Erythroblast (primary cell): ENCODE results near the gene OVCA2.

Experiments
- GATA1 ChIP-seq: IDR thresholded peaks from 2 replicates; pipeline ENCODE4 v1.6.1; 2011; ENCODE audit warnings: low read depth, mild to moderate bottlenecking, control low read depth, low read length, moderate library complexity
- POLR2A ChIP-seq: IDR thresholded peaks from 2 replicates; pipeline ENCODE4 v1.6.1; 2011; ENCODE audit warnings: mild to moderate bottlenecking, low read length

- TF ChIP-seq POLR2A (no peak), GATA1 (no peak)
Measured at GRCh38 chr17:2028234-2028614, 13.6 kb upstream of the OVCA2 start.
